Mucosa of rectum (tissue), 2 donors: ENCODE results near the gene PCNX1.

Experiments used
- H3K27ac ChIP-seq, 2 donors: one replicate each; pipeline ENCODE4 v1.7.0; 2013; ENCODE audit warnings: inconsistent platforms in 2 of 2, low read depth in 2 of 2, low read length in 2 of 2
- H3K27me3 ChIP-seq, 2 donors: one replicate each; pipeline ENCODE4 v1.7.0; 2013; ENCODE audit warnings: low read length in 2 of 2; ENCODE audit not compliant: control insufficient read depth in 2 of 2, insufficient read depth in 2 of 2
- H3K36me3 ChIP-seq, 2 donors: one replicate each; pipeline ENCODE4 v1.7.0; 2013; ENCODE audit warnings: low read length in 2 of 2; ENCODE audit not compliant: control insufficient read depth in 2 of 2, insufficient read depth in 2 of 2
- H3K4me1 ChIP-seq, 2 donors: one replicate each; pipeline ENCODE4 v1.7.0; 2013; ENCODE audit warnings: low read length in 2 of 2, mild to moderate bottlenecking in 1 of 2; ENCODE audit not compliant: control insufficient read depth in 2 of 2, insufficient read depth in 2 of 2
- H3K4me3 ChIP-seq, 2 donors: one replicate each; pipeline ENCODE4 v1.7.0; 2013; ENCODE audit warnings: low read length in 2 of 2
- H3K9ac ChIP-seq, 2 donors: one replicate each; pipeline ENCODE4 v1.7.0; 2013; ENCODE audit warnings: low read length in 2 of 2, low read depth in 1 of 2, mild to moderate bottlenecking in 1 of 2
- H3K9me3 ChIP-seq, 2 donors: one replicate each; pipeline ENCODE4 v1.7.0; 2013; ENCODE audit warnings: low read length in 2 of 2; ENCODE audit not compliant: control insufficient read depth in 2 of 2
- donor health status: healthy.
- donor health status: Normal muscosa, but diverticular disease.

PCNX1 gene

DNA sequence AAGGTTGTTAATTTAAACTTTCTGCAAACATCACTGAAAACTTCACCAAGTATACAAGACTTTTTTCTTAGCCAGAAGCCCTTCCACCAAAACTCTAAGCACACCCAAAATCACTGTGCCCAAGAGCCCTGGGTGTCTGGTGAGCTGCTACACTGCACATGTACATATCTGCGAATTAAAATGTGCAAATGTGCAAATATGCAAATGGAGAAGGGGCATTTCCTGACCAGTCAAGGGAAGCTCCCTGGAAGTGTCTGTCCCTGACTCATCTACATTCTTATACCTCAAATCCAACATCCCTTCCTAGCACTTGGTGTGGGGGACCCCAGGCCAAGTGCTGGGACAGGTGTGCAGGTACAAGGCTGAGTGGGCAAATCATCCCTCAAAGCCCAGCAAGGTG, 123.7 kb downstream of the PCNX1 start:
- no peak overlapping the region for H3K4me3 ChIP-seq
- no peak overlapping the region for H3K27ac ChIP-seq
- H3K36me3 ChIP-seq: peaks cover 19 to 20% of the 10 kb centered on the region in 2 donors
- H3K4me1 ChIP-seq: no peaks in the 10 kb centered on the region
- H3K9ac ChIP-seq: no peak overlapping the region
- H3K27me3 ChIP-seq: no peaks in the 10 kb centered on the region
- no peaks in the 10 kb centered on the region for H3K9me3 ChIP-seq

DNA sequence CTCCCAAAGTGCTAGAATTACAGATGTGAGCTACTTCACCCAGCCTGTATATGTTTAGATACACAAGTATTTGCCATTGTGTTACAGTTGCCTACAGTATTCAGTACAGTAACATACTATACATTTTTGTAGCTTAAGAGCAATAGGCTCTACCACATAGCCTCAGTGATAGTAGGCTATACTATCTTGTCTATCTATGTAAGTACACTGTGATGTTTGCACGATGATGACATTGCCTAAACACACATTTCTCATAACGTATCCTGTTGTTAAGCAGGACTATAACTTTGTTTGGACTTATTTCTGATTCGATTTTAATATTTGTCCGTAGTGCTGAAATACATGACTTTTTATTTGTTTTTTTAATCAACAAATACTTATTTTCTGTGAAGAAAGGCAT, 129.2 kb downstream of the PCNX1 start:
- Histone ChIP-seq H3K4me1 (no peaks in the 10 kb centered on the region), H3K27me3 (no peaks in the 10 kb centered on the region), H3K9ac (no peak overlapping the region), H3K27ac (no peak overlapping the region), H3K9me3 (peaks cover 0 to 3% of the 10 kb centered on the region in 2 donors), H3K36me3 (peaks cover 12 to 15% of the 10 kb centered on the region in 2 donors), H3K4me3 (no peak overlapping the region)

DNA sequence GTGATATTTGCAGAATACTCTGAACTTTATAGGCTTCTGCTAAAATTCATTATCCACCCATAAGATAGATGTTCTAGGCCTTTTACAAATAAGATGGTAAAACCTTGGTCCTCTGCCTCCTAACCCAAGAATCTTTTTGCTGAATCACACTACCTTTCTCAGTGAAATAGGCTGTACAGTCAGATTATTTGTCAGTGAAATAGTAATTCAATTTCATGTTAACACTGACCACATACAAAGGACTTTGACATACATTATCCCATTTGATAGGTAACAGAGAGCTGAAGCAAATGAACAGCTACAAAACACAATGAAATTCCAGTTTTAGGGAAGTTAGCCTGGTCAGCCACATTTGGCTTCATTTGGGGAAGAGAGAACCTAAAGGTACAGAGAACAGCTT, 141.1 kb downstream of the PCNX1 start:
- no peaks in the 10 kb centered on the region for H3K27me3 ChIP-seq
- H3K4me1 ChIP-seq: no peaks in the 10 kb centered on the region
- H3K9me3 ChIP-seq: no peaks in the 10 kb centered on the region
- no peak overlapping the region for H3K9ac ChIP-seq
- H3K27ac ChIP-seq: no peak overlapping the region
- peaks cover 14 to 16% of the 10 kb centered on the region in 2 donors for H3K36me3 ChIP-seq
- H3K4me3 ChIP-seq: no peak overlapping the region

DNA sequence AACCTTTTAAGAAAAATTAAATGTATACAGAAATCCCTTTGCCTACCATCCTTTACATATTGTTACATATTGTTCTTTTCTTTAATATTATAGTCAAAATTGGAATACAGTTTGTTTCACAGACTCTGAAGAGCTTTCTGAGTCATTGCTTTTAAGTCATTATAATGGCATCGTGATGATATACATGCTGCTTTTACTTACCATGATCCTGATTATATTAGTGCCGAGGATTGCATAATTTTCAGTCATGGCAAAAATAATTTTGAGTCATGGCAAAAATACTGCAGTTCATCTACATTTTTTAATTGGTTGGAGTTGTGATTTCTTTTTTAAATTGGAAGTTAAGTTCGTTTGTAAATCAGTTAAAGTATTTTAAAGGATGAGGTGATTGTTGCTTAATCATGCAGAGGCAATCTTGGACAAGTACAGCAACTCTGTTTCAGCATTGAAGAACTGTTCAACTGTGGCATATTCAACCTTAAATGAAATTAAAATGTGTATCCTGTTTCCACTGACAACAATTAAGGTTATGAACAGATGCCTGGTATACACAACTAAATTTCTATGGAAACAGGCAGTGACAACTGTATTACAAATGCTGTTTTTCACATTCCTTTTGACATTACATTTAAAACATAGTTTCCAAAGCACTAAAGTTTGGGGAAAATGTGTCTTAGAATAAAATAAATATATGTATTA, 142.3 kb downstream of the PCNX1 start:
- no peak overlapping the region for H3K4me3 ChIP-seq
- no peaks in the 10 kb centered on the region for H3K9me3 ChIP-seq
- no peak overlapping the region for H3K27ac ChIP-seq
- H3K4me1 ChIP-seq: no peaks in the 10 kb centered on the region
- H3K9ac ChIP-seq: no peak overlapping the region
- peaks cover 11 to 12% of the 10 kb centered on the region in 2 donors for H3K36me3 ChIP-seq
- no peaks in the 10 kb centered on the region for H3K27me3 ChIP-seq

DNA sequence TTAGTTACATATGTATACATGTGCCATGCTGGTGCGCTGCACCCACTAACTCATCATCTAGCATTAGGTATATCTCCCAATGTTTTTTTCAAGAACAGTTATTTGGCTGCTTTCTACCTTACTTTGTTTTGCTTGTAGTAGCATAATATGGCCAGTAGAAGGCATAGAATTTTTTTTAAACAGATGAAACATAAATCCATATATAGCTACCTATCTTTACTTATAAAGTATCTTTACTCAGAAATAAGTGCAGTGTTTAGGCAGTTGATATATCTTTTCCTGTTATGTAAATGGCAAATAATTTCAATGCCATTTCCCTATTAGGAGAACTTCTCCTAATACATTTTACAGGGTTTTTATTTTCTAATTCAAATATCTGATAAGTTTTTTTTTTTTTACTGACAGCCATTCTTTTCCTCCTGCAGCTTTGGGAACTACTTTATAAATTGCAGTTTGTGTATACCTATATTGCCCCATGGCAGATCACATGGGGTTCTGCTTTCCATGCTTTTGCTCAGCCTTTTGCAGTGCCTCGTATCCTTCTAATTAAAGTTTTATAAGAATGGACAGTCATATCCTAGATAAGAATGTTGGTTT, 143.1 kb downstream of the PCNX1 start:
- Histone ChIP-seq H3K4me3 (no peak overlapping the region), H3K9ac (no peak overlapping the region), H3K27ac (no peak overlapping the region), H3K9me3 (no peaks in the 10 kb centered on the region), H3K4me1 (no peaks in the 10 kb centered on the region), H3K27me3 (no peaks in the 10 kb centered on the region), H3K36me3 (peaks cover 7 to 10% of the 10 kb centered on the region in 2 donors)

DNA sequence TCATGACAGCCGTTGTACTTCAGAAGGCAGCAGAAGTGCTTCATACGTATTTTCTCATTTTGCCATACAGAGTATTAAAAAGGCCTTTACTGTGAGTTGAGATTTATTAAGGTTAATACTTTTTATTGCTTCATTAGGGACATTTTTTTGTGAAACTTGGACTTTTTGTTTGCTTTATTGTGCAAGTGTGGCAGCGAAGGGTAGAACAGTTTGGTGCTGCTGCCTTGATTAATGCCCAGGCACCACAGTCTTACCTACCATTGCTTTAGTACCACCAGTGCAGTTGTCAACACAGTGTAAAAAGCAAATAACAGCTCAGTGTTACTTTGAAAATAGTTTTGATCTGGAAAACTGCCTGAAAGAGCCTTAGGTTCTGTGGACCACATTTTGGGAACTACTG, 147.4 kb downstream of the PCNX1 start:
- Histone ChIP-seq H3K27me3 (no peaks in the 10 kb centered on the region), H3K4me3 (no peak overlapping the region), H3K36me3 (peaks cover 9 to 18% of the 10 kb centered on the region in 2 donors), H3K27ac (no peak overlapping the region), H3K4me1 (no peaks in the 10 kb centered on the region), H3K9me3 (no peaks in the 10 kb centered on the region), H3K9ac (no peak overlapping the region)

DNA sequence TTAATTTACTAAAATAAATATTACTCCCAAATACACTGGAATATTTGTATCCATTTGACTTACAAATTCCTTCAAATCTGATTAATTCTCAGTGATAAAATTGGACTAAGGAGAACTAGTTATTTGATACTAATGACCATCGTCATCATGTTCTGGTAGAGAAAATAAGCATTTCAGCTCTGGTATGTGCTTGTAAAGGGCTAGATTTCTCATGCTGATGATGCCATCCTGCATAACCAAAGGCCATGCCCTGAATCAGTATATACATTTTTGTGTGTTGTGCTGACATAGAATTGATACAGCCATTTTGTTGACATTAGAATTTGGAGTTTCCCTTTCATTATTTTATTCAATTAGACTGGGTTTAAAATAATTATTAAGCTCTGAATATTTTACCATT, 148.9 kb downstream of the PCNX1 start:
- no peaks in the 10 kb centered on the region for H3K27me3 ChIP-seq
- no peak overlapping the region for H3K27ac ChIP-seq
- no peaks in the 10 kb centered on the region for H3K4me1 ChIP-seq
- H3K9ac ChIP-seq: no peak overlapping the region
- no peak overlapping the region for H3K4me3 ChIP-seq
- H3K9me3 ChIP-seq: no peaks in the 10 kb centered on the region
- peaks cover 18 to 26% of the 10 kb centered on the region in 2 donors for H3K36me3 ChIP-seq

DNA sequence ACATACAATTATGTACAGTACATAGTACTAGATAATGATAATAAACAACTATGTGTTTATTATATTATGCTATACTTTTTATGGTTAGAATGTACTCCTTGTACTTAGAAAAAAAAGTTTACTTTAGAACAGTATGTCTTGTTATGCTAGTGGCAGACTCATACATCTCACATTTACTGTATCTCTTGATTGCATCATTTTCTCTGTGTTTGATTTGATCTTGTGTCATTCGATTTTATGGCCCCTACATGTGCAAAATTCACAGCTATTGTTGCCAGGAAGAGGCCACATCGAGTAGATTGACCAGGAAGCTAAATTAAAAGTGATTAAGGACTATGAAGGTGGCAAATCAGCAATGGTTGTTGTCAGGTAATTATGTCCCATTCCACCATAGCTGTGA, 153.0 kb downstream of the PCNX1 start:
- Histone ChIP-seq H3K9ac (no peak overlapping the region), H3K36me3 (peaks cover 17 to 34% of the 10 kb centered on the region in 2 donors), H3K4me3 (no peak overlapping the region), H3K27me3 (no peaks in the 10 kb centered on the region), H3K27ac (no peak overlapping the region), H3K9me3 (no peaks in the 10 kb centered on the region), H3K4me1 (no peaks in the 10 kb centered on the region)

DNA sequence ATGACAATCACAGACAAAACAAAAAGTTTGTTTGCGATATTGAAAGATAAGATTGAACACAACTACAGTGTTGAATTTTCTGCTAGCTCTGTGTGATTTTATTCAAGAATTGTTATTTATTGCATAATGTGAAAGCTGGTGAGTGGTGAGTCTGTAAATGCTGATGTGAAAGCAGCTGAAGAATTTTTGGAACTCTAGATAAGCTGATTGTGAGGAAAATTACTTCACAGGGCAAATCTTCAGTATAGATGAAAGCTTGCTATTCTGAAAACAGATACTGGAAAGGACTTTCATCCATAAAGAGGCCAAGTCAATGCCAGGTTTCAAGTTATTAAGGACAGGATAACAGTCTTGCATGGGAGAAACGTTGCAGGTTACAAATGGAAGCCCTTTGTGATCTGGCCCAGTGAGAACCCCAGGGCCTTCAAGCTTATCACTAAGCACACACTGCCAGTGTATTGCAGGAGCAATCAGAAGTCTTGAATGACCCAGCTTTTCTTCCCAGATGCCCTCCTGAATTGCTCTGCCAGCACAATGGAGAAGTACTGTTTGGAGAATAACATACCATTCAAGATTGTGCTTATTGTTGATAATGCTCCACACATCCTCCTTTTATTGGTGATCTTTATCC, 153.7 kb downstream of the PCNX1 start:
- Histone ChIP-seq H3K9ac (no peak overlapping the region), H3K36me3 (peaks cover 17 to 34% of the 10 kb centered on the region in 2 donors), H3K4me3 (no peak overlapping the region), H3K27me3 (no peaks in the 10 kb centered on the region), H3K9me3 (no peaks in the 10 kb centered on the region), H3K27ac (no peak overlapping the region), H3K4me1 (no peaks in the 10 kb centered on the region)

DNA sequence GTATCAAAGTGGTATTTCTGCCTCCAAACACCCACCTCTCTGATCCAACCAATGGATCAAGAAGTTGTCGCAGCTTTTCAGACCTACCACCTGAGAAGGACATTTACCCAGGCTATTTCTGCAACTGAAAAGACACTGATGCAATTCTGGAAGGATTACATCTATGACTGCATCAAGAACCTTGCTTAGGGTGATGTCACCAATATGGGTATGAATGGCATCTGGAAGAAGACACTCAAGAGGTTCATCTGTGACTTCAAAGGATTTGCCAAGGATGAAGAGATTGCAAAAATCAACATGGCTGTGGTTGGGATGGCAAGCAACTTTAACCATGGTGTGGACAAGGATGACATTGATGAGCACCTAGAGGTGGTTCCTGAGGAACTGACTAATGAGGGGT, 154.2 kb downstream of the PCNX1 start:
- Histone ChIP-seq H3K27me3 (no peaks in the 10 kb centered on the region), H3K4me3 (no peak overlapping the region), H3K9ac (no peak overlapping the region), H3K27ac (no peak overlapping the region), H3K36me3 (peaks cover 17 to 34% of the 10 kb centered on the region in 2 donors), H3K9me3 (no peaks in the 10 kb centered on the region), H3K4me1 (no peaks in the 10 kb centered on the region)
